HepG2 (cell line): ENCODE measurements around the gene HS6ST1. TPM values are rescaled to one million over a fixed set of nuclear protein-coding genes. Genes with fewer than 3 reads are reported as not detected.

Experiments
- AGO1 ChIP-seq: fragments of 200-400 bp; formaldehyde crosslinking; IDR thresholded peaks from 2 replicates; pipeline ENCODE4 v1.6.1; 2017; ENCODE audit warnings: mild to moderate bottlenecking, low read depth, low read length, moderate library complexity; ENCODE audit not compliant: poor library complexity, severe bottlenecking
- BRD4 ChIP-seq: sonication (generic); formaldehyde crosslinking; IDR thresholded peaks from 2 replicates; pipeline ENCODE4 v1.4.0; 2020; ENCODE audit warnings: missing genetic modification reagents
- DDIT3 ChIP-seq: sonication (generic); formaldehyde crosslinking; IDR thresholded peaks from 2 replicates; pipeline ENCODE4 v1.4.0; 2020; ENCODE audit warnings: mild to moderate bottlenecking, missing genetic modification reagents
- ELK4 ChIP-seq: sonication (generic); formaldehyde crosslinking; IDR thresholded peaks from 2 replicates; pipeline ENCODE4 v1.9.0; 2021; ENCODE audit warnings: missing genetic modification reagents, borderline replicate concordance
- ETV6 ChIP-seq: sonication (generic); formaldehyde crosslinking; conservative IDR thresholded peaks from 2 replicates; pipeline ENCODE4 v1.4.0; 2020; ENCODE audit warnings: missing genetic modification reagents
- FOXK1 ChIP-seq: sonication (generic); formaldehyde crosslinking; IDR thresholded peaks from 2 replicates; pipeline ENCODE4 v1.4.0; 2020; ENCODE audit warnings: low read depth, missing genetic modification reagents, borderline replicate concordance
- GLI4 ChIP-seq: sonication (generic); formaldehyde crosslinking; IDR thresholded peaks from 2 replicates; pipeline ENCODE4 v1.5.1; 2020; ENCODE audit warnings: missing genetic modification reagents, mild to moderate bottlenecking, moderate library complexity, borderline replicate concordance
- MTA3 ChIP-seq: sonication (generic); formaldehyde crosslinking; IDR thresholded peaks from 2 replicates; pipeline ENCODE4 v1.4.0; 2020; ENCODE audit warnings: missing genetic modification reagents
- POLR2AphosphoS2 ChIP-seq: IDR thresholded peaks from 2 replicates; pipeline ENCODE4 v1.6.1; 2011; ENCODE audit warnings: low read depth, low read length, improper control_type of control experiment
- RBM22 ChIP-seq: fragments of 200-400 bp; formaldehyde crosslinking; optimal IDR thresholded peaks from 2 replicates; pipeline ENCODE3; 2017; ENCODE audit warnings: mild to moderate bottlenecking, low read length, moderate library complexity
- RXRB ChIP-seq: IDR thresholded peaks from 2 replicates; pipeline ENCODE4 v1.6.1; 2016; ENCODE audit warnings: borderline replicate concordance, missing genetic modification reagents, missing compliant biosample characterization
- SIN3B ChIP-seq: fragments of 150-350 bp; IDR thresholded peaks from 2 replicates; pipeline ENCODE4 v1.6.1; 2014; ENCODE audit warnings: low read length
- SNAI1 ChIP-seq: sonication (generic); formaldehyde crosslinking; IDR thresholded peaks from 2 replicates; pipeline ENCODE4 v1.5.0; 2020; ENCODE audit warnings: mild to moderate bottlenecking, missing genetic modification reagents, borderline replicate concordance
- SP4 ChIP-seq: sonication (generic); formaldehyde crosslinking; IDR thresholded peaks from 2 replicates; pipeline ENCODE4 v1.8.1; 2023; ENCODE audit warnings: mild to moderate bottlenecking, missing genetic modification reagents
- TOPORS ChIP-seq: sonication (generic); formaldehyde crosslinking; IDR thresholded peaks from 2 replicates; pipeline ENCODE4 v1.8.0; 2023; ENCODE audit warnings: mild to moderate bottlenecking, missing genetic modification reagents
- ZBTB8A ChIP-seq: sonication (generic); formaldehyde crosslinking; IDR thresholded peaks from 2 replicates; pipeline ENCODE4 v1.4.0; 2020; ENCODE audit warnings: mild to moderate bottlenecking, low read depth, missing genetic modification reagents, borderline replicate concordance
- ZNF17 ChIP-seq: sonication (generic); formaldehyde crosslinking; IDR thresholded peaks from 2 replicates; pipeline ENCODE4 v1.5.0; 2020; ENCODE audit warnings: mild to moderate bottlenecking, missing genetic modification reagents
- ZNF20 ChIP-seq: sonication (generic); formaldehyde crosslinking; IDR thresholded peaks from 2 replicates; pipeline ENCODE4 v1.4.0; 2020; ENCODE audit warnings: mild to moderate bottlenecking, moderate library complexity, missing genetic modification reagents
- ZNF207 ChIP-seq: fragments of 450-650 bp; IDR thresholded peaks from 2 replicates; pipeline ENCODE4 v1.6.1; 2016; ENCODE audit warnings: antibody characterized with exemption, borderline replicate concordance
- ZNF326 ChIP-seq: sonication (generic); formaldehyde crosslinking; IDR thresholded peaks from 2 replicates; pipeline ENCODE4 v1.4.0; 2020; ENCODE audit warnings: missing genetic modification reagents, borderline replicate concordance
- ZNF33B ChIP-seq: sonication (generic); formaldehyde crosslinking; IDR thresholded peaks from 2 replicates; pipeline ENCODE4 v1.5.1; 2020; ENCODE audit warnings: mild to moderate bottlenecking, missing genetic modification reagents
- ZNF350 ChIP-seq: sonication (generic); formaldehyde crosslinking; IDR thresholded peaks from 2 replicates; pipeline ENCODE4 v1.4.0; 2020; ENCODE audit warnings: mild to moderate bottlenecking, low read depth, missing genetic modification reagents, borderline replicate concordance
- ZNF451 ChIP-seq: sonication (generic); formaldehyde crosslinking; IDR thresholded peaks from 2 replicates; pipeline ENCODE4 v1.5.0; 2020; ENCODE audit warnings: mild to moderate bottlenecking, missing genetic modification reagents
- ZNF572 ChIP-seq: sonication (generic); formaldehyde crosslinking; IDR thresholded peaks from 2 replicates; pipeline ENCODE4 v1.5.1; 2020; ENCODE audit warnings: mild to moderate bottlenecking, missing genetic modification reagents
- ZNF674 ChIP-seq: sonication (generic); formaldehyde crosslinking; IDR thresholded peaks from 2 replicates; pipeline ENCODE4 v1.5.0; 2020; ENCODE audit warnings: low read depth, mild to moderate bottlenecking, missing genetic modification reagents
- ZNF772 ChIP-seq: sonication (generic); formaldehyde crosslinking; IDR thresholded peaks from 2 replicates; pipeline ENCODE4 v1.5.0; 2020; ENCODE audit warnings: mild to moderate bottlenecking, missing genetic modification reagents
- ZNF775 ChIP-seq: sonication (generic); formaldehyde crosslinking; IDR thresholded peaks from 2 replicates; pipeline ENCODE4 v1.4.0; 2020; ENCODE audit warnings: missing genetic modification reagents, mild to moderate bottlenecking, moderate library complexity, borderline replicate concordance
- ZNF878 ChIP-seq: sonication (generic); formaldehyde crosslinking; IDR thresholded peaks from 2 replicates; pipeline ENCODE4 v1.8.1; 2023; ENCODE audit warnings: mild to moderate bottlenecking, missing genetic modification reagents, moderate library complexity
- ZNF883 ChIP-seq: sonication (generic); formaldehyde crosslinking; IDR thresholded peaks from 2 replicates; pipeline ENCODE4 v1.5.1; 2020; ENCODE audit warnings: mild to moderate bottlenecking, missing genetic modification reagents; ENCODE audit errors: not compliant biosample characterization
- polyA plus RNA-seq, 8 experiments: library from polyadenylated mRNA; depleted of rRNA in 3 of 8; stranded (reverse) in 7 of 8; unstranded in 1 of 8; fragments of >200 nt; fragmentation: Illumina TruSeq in 4 of 8; extraction: Trizol in 4 of 8; gene quantifications; 2 replicates each; pipeline versions ENCODE4 v1.2.1 to v1.2.3, GENCODE V29; 2011 to 2016; ENCODE audit warnings: low read depth in 4 of 8, missing spikeins in 1 of 8, mixed read lengths in 1 of 8; ENCODE audit not compliant: insufficient read depth in 1 of 8
- total RNA-seq, 5 experiments: library from RNA; depleted of rRNA; stranded (reverse); fragments of >200 nt; fragmentation: Illumina TruSeq; extraction: Trizol; gene quantifications; 2 replicates each; pipeline ENCODE4 v1.2.3, GENCODE V29; 2016; ENCODE audit warnings: low read depth in 1 of 5

The HS6ST1 gene
- total and polyA plus RNA-seq, 2 of the 13 experiments (the other 11 are each of a cell fraction or from before 2014, with no cell fraction given) = 34.5 to 84.6 TPM

GRCh38 chr2:128306081-128306930 lies 12.4 kb downstream of the HS6ST1 start (continued):
- no peak; the same call in 1 of the 2 replicates for TF ChIP-seq SP4 (CRISPR knock-in tag)
- peak; percentile 95 for TF ChIP-seq FOXK1
- peak; percentile 64; the same call in 1 of the 2 replicates for TF ChIP-seq BRD4
- 0 out of 2 replicates have a peak, but pooled peaks have one; percentile 71 for TF ChIP-seq ZNF878 (CRISPR knock-in tag)
- no peak for TF ChIP-seq ZNF883 (CRISPR knock-in tag)
- TF ChIP-seq ZNF33B = 0 out of 2 replicates have a peak, but pooled peaks have one; percentile 70
- no peak for TF ChIP-seq ZNF17
- TF ChIP-seq AGO1 = no peak
- TF ChIP-seq POLR2AphosphoS2 = no peak
- peak; percentile 32 for TF ChIP-seq RBM22
- TF ChIP-seq MTA3 (CRISPR knock-in tag) = no peak
- 0 out of 2 replicates have a peak, but pooled peaks have one; percentile 71 for TF ChIP-seq GLI4 (CRISPR knock-in tag)
- no peak for TF ChIP-seq ZNF772
- no peak for TF ChIP-seq ZBTB8A (CRISPR knock-in tag)
- TF ChIP-seq ZNF451 (CRISPR knock-in tag) = 0 out of 2 replicates have a peak, but pooled peaks have one; percentile 66
- TF ChIP-seq ZNF207 = no peak
- no peak for TF ChIP-seq DDIT3 (CRISPR knock-in tag)
- TF ChIP-seq ETV6 (CRISPR knock-in tag) = no peak
- TF ChIP-seq ZNF20 (CRISPR knock-in tag) = no peak
- no peak for TF ChIP-seq ZNF326 (CRISPR knock-in tag)
- no peak for TF ChIP-seq ZNF775
- no peak for TF ChIP-seq SNAI1 (CRISPR knock-in tag)
- TF ChIP-seq ZNF350 = peak; percentile 88
- peak; percentile 96 for TF ChIP-seq ZNF572 (CRISPR knock-in tag)
- peak; percentile 90 for TF ChIP-seq RXRB (CRISPR knock-in tag)
- TF ChIP-seq TOPORS (CRISPR knock-in tag) = no peak
- no peak for TF ChIP-seq ELK4 (CRISPR knock-in tag)
- no peak for TF ChIP-seq ZNF674
- peak; percentile 39; the same call in 1 of the 2 replicates for TF ChIP-seq SIN3B
